K562 (cell line): Measurements from ENCODE around the gene TRIM40.

Source experiments
- C11orf30 ChIP-seq: fragments of 450-650 bp; IDR thresholded peaks from 2 replicates; pipeline ENCODE4 v1.6.1; 2016; ENCODE audit warnings: low read depth, mild to moderate bottlenecking
- CBX2 ChIP-seq: fragments of 200-600 bp; sonication (generic); IDR thresholded peaks from one replicate; pipeline ENCODE4 v1.6.1; 2012; ENCODE audit warnings: mild to moderate bottlenecking, low read length, inconsistent platforms; ENCODE audit not compliant: insufficient read depth, poor library complexity, severe bottlenecking
- EP300 ChIP-seq: IDR thresholded peaks from 2 replicates; pipeline ENCODE4 v1.6.1; 2012; ENCODE audit warnings: low read length, improper control_type of control experiment
- JUND ChIP-seq, 2 experiments: IDR thresholded peaks; 2 replicates in 1 of 2; 3 replicates in 1 of 2; pipeline ENCODE4 v1.6.1; 2011; ENCODE audit warnings: borderline replicate concordance in 2 of 2, low read depth in 2 of 2, low read length in 2 of 2, improper control_type of control experiment in 1 of 2, missing biosample characterization in 1 of 2, missing genetic modification characterization in 1 of 2, missing genetic modification reagents in 1 of 2
- MYC ChIP-seq, 2 experiments: fragments of 250-450 bp in 1 of 2; sonication (Bioruptor Pico) in 1 of 2; IDR thresholded peaks; 2 replicates each; pipeline versions ENCODE4 v1.5.1 to v1.6.1; 2012 to 2021; ENCODE audit warnings: low read depth in 2 of 2, borderline replicate concordance in 1 of 2, improper control_type of control experiment in 1 of 2, low read length in 1 of 2, mild to moderate bottlenecking in 1 of 2, moderate library complexity in 1 of 2
- NBN ChIP-seq: fragments of 450-650 bp; IDR thresholded peaks from 2 replicates; pipeline ENCODE4 v1.6.1; 2016; ENCODE audit warnings: low read depth, mild to moderate bottlenecking
- PBX2 ChIP-seq, 2 experiments: IDR thresholded peaks in 1 of 2; conservative IDR thresholded peaks in 1 of 2; 2 replicates each; pipeline ENCODE4 v1.6.1; 2016; ENCODE audit warnings: low read depth in 2 of 2, mild to moderate bottlenecking in 1 of 2, missing compliant biosample characterization in 1 of 2, missing genetic modification characterization in 1 of 2, moderate library complexity in 1 of 2
- POLR2AphosphoS5 ChIP-seq: IDR thresholded peaks from 2 replicates; pipeline ENCODE4 v1.6.1; 2011; ENCODE audit warnings: mild to moderate bottlenecking, low read depth, low read length, moderate library complexity; ENCODE audit not compliant: control insufficient read depth, insufficient read depth
- SMARCB1 ChIP-seq: IDR thresholded peaks from 2 replicates; pipeline ENCODE4 v1.6.1; 2011; ENCODE audit warnings: improper control_type of control experiment, low read depth; ENCODE audit not compliant: insufficient read length
- ZFX ChIP-seq: sonication (generic); formaldehyde crosslinking; IDR thresholded peaks from 2 replicates; pipeline ENCODE4 v1.8.0; 2022; ENCODE audit warnings: mild to moderate bottlenecking, missing genetic modification reagents, moderate library complexity
- ZNF561 ChIP-seq: fragments of 450-650 bp; formaldehyde crosslinking; conservative IDR thresholded peaks from 2 replicates; pipeline ENCODE4 v1.4.0; 2020; ENCODE audit warnings: mild to moderate bottlenecking, moderate library complexity
- TF ChIP-seq, protein P1 (sequence below), 3 experiments: IDR thresholded peaks in 2 of 3; conservative IDR thresholded peaks in 1 of 3; 2 replicates each; pipeline ENCODE4 v1.5.1; 2011 to 2012; ENCODE audit warnings: low read length in 3 of 3, mild to moderate bottlenecking in 3 of 3, control low read depth in 2 of 3, improper control_type of control experiment in 1 of 3, inconsistent platforms in 1 of 3, low read depth in 1 of 3, mixed read lengths in 1 of 3, moderate library complexity in 1 of 3; ENCODE audit not compliant: insufficient read depth in 2 of 3

GRCh38 chr6:30171677-30172471, 35.9 kb downstream of the TRIM40 start:
- TF ChIP-seq SMARCB1 (no peak), CBX2 (no peak), EP300 (no peak), ZFX (CRISPR knock-in tag) (no peak), C11orf30 (no peak), POLR2AphosphoS5 (no peak), ZNF561 (CRISPR knock-in tag) (no peak), NBN (no peak), JUND (IDR thresholded peaks at IDR 0.05; ENCODE audit: borderline replicate concordance, low read depth, low read length) (no peak), JUND (tag; IDR thresholded peaks at IDR 0.05; ENCODE audit: borderline replicate concordance, low read depth, low read length) (no peak), PBX2 (CRISPR knock-in tag; IDR thresholded peaks at IDR 0.05; ENCODE audit: low read depth) (no peak), PBX2 (tag; conservative IDR thresholded peaks at IDR 0.05; ENCODE audit: low read depth) (no peak), MYC (IDR thresholded peaks at IDR 0.05; ENCODE audit: low read depth, low read length) (no peak), MYC (CRISPR knock-in tag; IDR thresholded peaks at IDR 0.05; ENCODE audit: borderline replicate concordance, low read depth) (no peak)
- TF ChIP-seq, protein P1, sequence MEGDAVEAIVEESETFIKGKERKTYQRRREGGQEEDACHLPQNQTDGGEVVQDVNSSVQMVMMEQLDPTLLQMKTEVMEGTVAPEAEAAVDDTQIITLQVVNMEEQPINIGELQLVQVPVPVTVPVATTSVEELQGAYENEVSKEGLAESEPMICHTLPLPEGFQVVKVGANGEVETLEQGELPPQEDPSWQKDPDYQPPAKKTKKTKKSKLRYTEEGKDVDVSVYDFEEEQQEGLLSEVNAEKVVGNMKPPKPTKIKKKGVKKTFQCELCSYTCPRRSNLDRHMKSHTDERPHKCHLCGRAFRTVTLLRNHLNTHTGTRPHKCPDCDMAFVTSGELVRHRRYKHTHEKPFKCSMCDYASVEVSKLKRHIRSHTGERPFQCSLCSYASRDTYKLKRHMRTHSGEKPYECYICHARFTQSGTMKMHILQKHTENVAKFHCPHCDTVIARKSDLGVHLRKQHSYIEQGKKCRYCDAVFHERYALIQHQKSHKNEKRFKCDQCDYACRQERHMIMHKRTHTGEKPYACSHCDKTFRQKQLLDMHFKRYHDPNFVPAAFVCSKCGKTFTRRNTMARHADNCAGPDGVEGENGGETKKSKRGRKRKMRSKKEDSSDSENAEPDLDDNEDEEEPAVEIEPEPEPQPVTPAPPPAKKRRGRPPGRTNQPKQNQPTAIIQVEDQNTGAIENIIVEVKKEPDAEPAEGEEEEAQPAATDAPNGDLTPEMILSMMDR (IDR thresholded peaks at IDR 0.05 in 2 of 3, conservative IDR thresholded peaks at IDR 0.05 in 1 of 3; ENCODE audit: insufficient read depth in 2 of 3, low read depth in 1 of 3, low read length in 3 of 3): no peak
